HFF-Myc (cell line): ENCODE measurements around the gene INTS6.

Experiments
- DNase-seq: peaks from one replicate; pipeline ENCODE4 v3.0.0-alpha.2; 2011; ENCODE audit warnings: low read depth; ENCODE audit errors: extremely low read depth
- H3K4me3 ChIP-seq: replicated peaks from 2 replicates; pipeline ENCODE4 v1.5.1; 2011; ENCODE audit warnings: low read depth, mild to moderate bottlenecking, control low read depth, low read length
- CTCF ChIP-seq: IDR thresholded peaks from 2 replicates; pipeline ENCODE4 v1.5.1; 2012; ENCODE audit warnings: mild to moderate bottlenecking, low read depth, low read length, control low read depth; ENCODE audit errors: missing control alignments

INTS6 gene

GRCh38 chr13:51333826-51334225 lies 119.0 kb downstream of the INTS6 start:
- no peak for DNase-seq
- no peak for TF ChIP-seq CTCF
- H3K4me3 ChIP-seq, result no peak overlapping the region

- DNase-seq, result no peak
- H3K4me3 ChIP-seq, result no peak overlapping the region
- TF ChIP-seq CTCF, result no peak
These were observed 119.4 kb downstream of the INTS6 start for GRCh38 chr13:51333421-51333820.

GRCh38 chr13:51332566-51333361 lies 120.1 kb downstream of the INTS6 start:
- no peak overlapping the region for H3K4me3 ChIP-seq
- TF ChIP-seq CTCF, result no peak
- no peak for DNase-seq

- no peak for TF ChIP-seq CTCF
- no peak overlapping the region for H3K4me3 ChIP-seq
- DNase-seq, result no peak
These were observed 121.4 kb downstream of the INTS6 start for GRCh38 chr13:51331354-51331861.

- H3K4me3 ChIP-seq, result no peak overlapping the region
- no peak for DNase-seq
- TF ChIP-seq CTCF, result no peak
These were observed 122.0 kb downstream of the INTS6 start for GRCh38 chr13:51330791-51331190.

GRCh38 chr13:51329606-51330005 lies 123.2 kb downstream of the INTS6 start:
- H3K4me3 ChIP-seq, result no peak overlapping the region
- TF ChIP-seq CTCF, result no peak
- no peak for DNase-seq

GRCh38 chr13:51328488-51328887 lies 124.3 kb downstream of the INTS6 start:
- no peak for DNase-seq
- no peak for TF ChIP-seq CTCF
- H3K4me3 ChIP-seq, result no peak overlapping the region
